ENCODE data around the gene NFATC2. TPM values are rescaled to one million over a fixed set of nuclear protein-coding genes. Genes with fewer than 3 reads are reported as not detected.

Gene NFATC2
- total and polyA plus RNA-seq, 2 experiments from 2014 or later = 4.9 to 8.3 TPM

GRCh38 chr20:51445591-51445990 lies 96.9 kb downstream of the NFATC2 start:
- 87% methylated on average over 8 of the region's 8 CpGs for WGBS (ENCODE audit: low lambda C conversion rate, missing lambda C conversion rate)
- no peaks in the 10 kb centered on the region for H4K20me1 ChIP-seq (ENCODE audit: insufficient read depth, poor library complexity, severe bottlenecking)
- H3K4me1 ChIP-seq (ENCODE audit: insufficient read depth) = peaks cover 10% of the 10 kb centered on the region
- TF ChIP-seq CTCF (IDR thresholded peaks at IDR 0.05; ENCODE audit: poor library complexity) (no peak), EZH2phosphoT487 (IDR thresholded peaks at IDR 0.05; ENCODE audit: low read depth, severe bottlenecking, unreplicated experiment) (no peak), EZH2 (IDR thresholded peaks at IDR 0.05; ENCODE audit: borderline replicate concordance) (no peak)
- no peak overlapping the region for H3K27ac ChIP-seq
- no peak overlapping the region for H2AFZ ChIP-seq
- no peak overlapping the region for H3K4me2 ChIP-seq
- H3K79me2 ChIP-seq = no peaks in the 10 kb centered on the region
- no peaks in the 10 kb centered on the region for H3K9me2 ChIP-seq (replicated peaks; ENCODE audit: insufficient read depth)
- H3K36me3 ChIP-seq (replicated peaks; ENCODE audit: insufficient read depth, low read depth) = no peaks in the 10 kb centered on the region
- H3K27me3 ChIP-seq = no peaks in the 10 kb centered on the region
- no peak overlapping the region for H3K4me3 ChIP-seq
- no peak for DNase-seq (ENCODE audit: low spot score)
- no peaks in the 10 kb centered on the region for H3K9me3 ChIP-seq (ENCODE audit: low read depth)

- 71% methylated on average over 9 of the region's 9 CpGs for WGBS (ENCODE audit: low lambda C conversion rate, missing lambda C conversion rate)
- Histone ChIP-seq H3K79me2 (no peaks in the 10 kb centered on the region), H3K27me3 (no peaks in the 10 kb centered on the region), H3K4me1 (ENCODE audit: insufficient read depth) (peaks cover 10% of the 10 kb centered on the region), H3K9me3 (ENCODE audit: low read depth) (no peaks in the 10 kb centered on the region), H3K4me3 (no peak overlapping the region), H3K27ac (no peak overlapping the region), H3K36me3 (replicated peaks; ENCODE audit: insufficient read depth, low read depth) (no peaks in the 10 kb centered on the region), H3K4me2 (peak overlapping the region; percentile 32), H2AFZ (no peak overlapping the region), H3K9me2 (replicated peaks; ENCODE audit: insufficient read depth) (no peaks in the 10 kb centered on the region), H4K20me1 (ENCODE audit: insufficient read depth, poor library complexity, severe bottlenecking) (no peaks in the 10 kb centered on the region)
- no peak for TF ChIP-seq CTCF (IDR thresholded peaks at IDR 0.05; ENCODE audit: poor library complexity)
- no peak for TF ChIP-seq EZH2phosphoT487 (IDR thresholded peaks at IDR 0.05; ENCODE audit: low read depth, severe bottlenecking, unreplicated experiment)
- DNase-seq (ENCODE audit: low spot score) = no peak
Observed at GRCh38 chr20:51444922-51445438, 97.5 kb downstream of the NFATC2 start.

GRCh38 chr20:51444467-51444866 lies 98.1 kb downstream of the NFATC2 start:
- WGBS (ENCODE audit: low lambda C conversion rate, missing lambda C conversion rate) = 30% methylated on average over 8 of the region's 9 CpGs
- Histone ChIP-seq H3K79me2 (no peaks in the 10 kb centered on the region), H3K4me3 (no peak overlapping the region), H3K4me2 (peak overlapping the region; percentile 32), H3K4me1 (ENCODE audit: insufficient read depth) (peaks cover 10% of the 10 kb centered on the region), H3K9me3 (ENCODE audit: low read depth) (no peaks in the 10 kb centered on the region), H3K27me3 (no peaks in the 10 kb centered on the region), H3K9me2 (replicated peaks; ENCODE audit: insufficient read depth) (no peaks in the 10 kb centered on the region), H3K36me3 (replicated peaks; ENCODE audit: insufficient read depth, low read depth) (no peaks in the 10 kb centered on the region), H3K27ac (no peak overlapping the region), H4K20me1 (ENCODE audit: insufficient read depth, poor library complexity, severe bottlenecking) (no peaks in the 10 kb centered on the region), H2AFZ (no peak overlapping the region)
- TF ChIP-seq CTCF (IDR thresholded peaks at IDR 0.05; ENCODE audit: poor library complexity) (no peak), EZH2phosphoT487 (IDR thresholded peaks at IDR 0.05; ENCODE audit: low read depth, severe bottlenecking, unreplicated experiment) (no peak), EZH2 (IDR thresholded peaks at IDR 0.05; ENCODE audit: borderline replicate concordance) (no peak)
- peak; percentile 30 for DNase-seq (ENCODE audit: low spot score)

GRCh38 chr20:51442602-51443001 lies 99.9 kb downstream of the NFATC2 start:
- H3K4me3 ChIP-seq = no peak overlapping the region
- H2AFZ ChIP-seq = no peak overlapping the region
- TF ChIP-seq EZH2 (IDR thresholded peaks at IDR 0.05; ENCODE audit: borderline replicate concordance) (no peak), EZH2phosphoT487 (IDR thresholded peaks at IDR 0.05; ENCODE audit: low read depth, severe bottlenecking, unreplicated experiment) (no peak), CTCF (IDR thresholded peaks at IDR 0.05; ENCODE audit: poor library complexity) (no peak)
- no peaks in the 10 kb centered on the region for H3K9me3 ChIP-seq (ENCODE audit: low read depth)
- H3K9me2 ChIP-seq (replicated peaks; ENCODE audit: insufficient read depth) = no peaks in the 10 kb centered on the region
- no peak overlapping the region for H3K27ac ChIP-seq
- H3K79me2 ChIP-seq = no peaks in the 10 kb centered on the region
- 90% methylated on average over 6 of the region's 6 CpGs for WGBS (ENCODE audit: low lambda C conversion rate, missing lambda C conversion rate)
- no peak overlapping the region for H3K4me2 ChIP-seq
- H3K36me3 ChIP-seq (replicated peaks; ENCODE audit: insufficient read depth, low read depth) = no peaks in the 10 kb centered on the region
- peaks cover 10% of the 10 kb centered on the region for H3K4me1 ChIP-seq (ENCODE audit: insufficient read depth)
- no peaks in the 10 kb centered on the region for H3K27me3 ChIP-seq
- DNase-seq (ENCODE audit: low spot score) = no peak
- H4K20me1 ChIP-seq (ENCODE audit: insufficient read depth, poor library complexity, severe bottlenecking) = no peaks in the 10 kb centered on the region
